Gastroesophageal sphincter (tissue), 3 donors: ENCODE data around the gene FZR1.

ENCODE experiments used
- CTCF ChIP-seq, 4 experiments: fragments of 200-600 bp in 2 of 4; fragments of 450-650 bp in 2 of 4; sonication (generic) in 1 of 4; IDR thresholded peaks; one replicate each; pipeline ENCODE4 v1.5.1; 2017 to 2019; ENCODE audit warnings: antibody characterized with exemption in 4 of 4, mild to moderate bottlenecking in 2 of 4, moderate library complexity in 2 of 4
- EP300 ChIP-seq: sonication (generic); formaldehyde crosslinking; IDR thresholded peaks from one replicate; pipeline ENCODE4 v1.6.1; 2017; ENCODE audit warnings: antibody characterized with exemption, mild to moderate bottlenecking
- POLR2A ChIP-seq, 2 donors: fragments of 450-650 bp; IDR thresholded peaks; one replicate each; pipeline ENCODE4 v1.6.1; 2017; ENCODE audit warnings: antibody characterized with exemption in 2 of 2, mild to moderate bottlenecking in 2 of 2, moderate library complexity in 1 of 2
- POLR2AphosphoS5 ChIP-seq: sonication (generic); formaldehyde crosslinking; IDR thresholded peaks from one replicate; pipeline ENCODE4 v1.6.1; 2017; ENCODE audit warnings: antibody characterized with exemption

GRCh38 chr19:3521104-3521445, 15.0 kb downstream of the FZR1 start:
- no peak for TF ChIP-seq CTCF (IDR thresholded peaks at IDR 0.05)
- TF ChIP-seq POLR2A (IDR thresholded peaks at IDR 0.05): no peak
- no peak for TF ChIP-seq POLR2AphosphoS5
- TF ChIP-seq EP300: no peak
